HepG2 (cell line): Measurements from ENCODE around the gene PGM2. TPM values are rescaled to one million over a fixed set of nuclear protein-coding genes. Genes with fewer than 3 reads are reported as not detected.

Source experiments
- AHDC1 ChIP-seq: sonication (generic); formaldehyde crosslinking; IDR thresholded peaks from 2 replicates; pipeline ENCODE4 v1.5.1; 2020; ENCODE audit warnings: mild to moderate bottlenecking, missing genetic modification reagents, borderline replicate concordance
- ATF1 ChIP-seq: IDR thresholded peaks from 2 replicates; pipeline ENCODE4 v1.6.1; 2016; ENCODE audit warnings: mild to moderate bottlenecking, control low read depth
- HMG20B ChIP-seq: conservative IDR thresholded peaks from 2 replicates; pipeline ENCODE4 v1.6.1; 2016; ENCODE audit warnings: missing genetic modification reagents, missing compliant biosample characterization
- IRF1 ChIP-seq: sonication (generic); formaldehyde crosslinking; IDR thresholded peaks from 2 replicates; pipeline ENCODE4 v1.4.0; 2020; ENCODE audit warnings: low read depth, mild to moderate bottlenecking, missing genetic modification reagents
- JARID2 ChIP-seq: sonication (generic); formaldehyde crosslinking; IDR thresholded peaks from 2 replicates; pipeline ENCODE4 v1.8.1; 2023; ENCODE audit warnings: missing genetic modification reagents, inconsistent platforms; ENCODE audit not compliant: insufficient replicate concordance
- LRRFIP1 ChIP-seq: sonication (generic); formaldehyde crosslinking; conservative IDR thresholded peaks from 2 replicates; pipeline ENCODE4 v1.4.0; 2020; ENCODE audit warnings: missing genetic modification reagents
- SNAPC4 ChIP-seq: sonication (generic); formaldehyde crosslinking; IDR thresholded peaks from 2 replicates; pipeline ENCODE4 v1.4.0; 2020; ENCODE audit warnings: mild to moderate bottlenecking, missing genetic modification reagents
- SP5 ChIP-seq: IDR thresholded peaks from 2 replicates; pipeline ENCODE4 v1.6.1; 2016; ENCODE audit warnings: low read depth, borderline replicate concordance
- YY1 ChIP-seq: IDR thresholded peaks from 2 replicates; pipeline ENCODE4 v1.6.1; 2011; ENCODE audit warnings: low read length, low read depth, moderate library complexity, mild to moderate bottlenecking; ENCODE audit not compliant: insufficient read depth, insufficient replicate concordance
- ZFX ChIP-seq: sonication (generic); formaldehyde crosslinking; IDR thresholded peaks from 2 replicates; pipeline ENCODE4 v1.4.0; 2020; ENCODE audit warnings: mild to moderate bottlenecking, low read depth, missing genetic modification reagents, moderate library complexity
- ZNF576 ChIP-seq: sonication (generic); formaldehyde crosslinking; IDR thresholded peaks from 2 replicates; pipeline ENCODE4 v1.4.0; 2020; ENCODE audit warnings: mild to moderate bottlenecking, missing genetic modification reagents
- ZNF713 ChIP-seq: sonication (generic); formaldehyde crosslinking; IDR thresholded peaks from 2 replicates; pipeline ENCODE4 v1.4.0; 2020; ENCODE audit warnings: mild to moderate bottlenecking, missing genetic modification reagents
- ZSCAN9 ChIP-seq: IDR thresholded peaks from 2 replicates; pipeline ENCODE4 v1.6.1; 2016; ENCODE audit warnings: borderline replicate concordance
- polyA plus RNA-seq, 8 experiments: library from polyadenylated mRNA; depleted of rRNA in 3 of 8; stranded (reverse) in 7 of 8; unstranded in 1 of 8; fragments of >200 nt; fragmentation: Illumina TruSeq in 4 of 8; extraction: Trizol in 4 of 8; gene quantifications; 2 replicates each; pipeline versions ENCODE4 v1.2.1 to v1.2.3, GENCODE V29; 2011 to 2016; ENCODE audit warnings: low read depth in 4 of 8, missing spikeins in 1 of 8, mixed read lengths in 1 of 8; ENCODE audit not compliant: insufficient read depth in 1 of 8
- total RNA-seq, 5 experiments: library from RNA; depleted of rRNA; stranded (reverse); fragments of >200 nt; fragmentation: Illumina TruSeq; extraction: Trizol; gene quantifications; 2 replicates each; pipeline ENCODE4 v1.2.3, GENCODE V29; 2016; ENCODE audit warnings: low read depth in 1 of 5

Gene PGM2
- total and polyA plus RNA-seq, 2 of the 13 experiments (the other 11 are each of a cell fraction or from before 2014, with no cell fraction given): 14.6 to 36.9 TPM

- TF ChIP-seq JARID2 (CRISPR knock-in tag) (no peak), LRRFIP1 (CRISPR knock-in tag) (no peak), AHDC1 (peak; percentile 30; the same call in 1 of the 2 replicates), ZFX (CRISPR knock-in tag) (peak; percentile 84), ZNF713 (CRISPR knock-in tag) (0 out of 2 replicates have a peak, but pooled peaks have one; percentile 95), IRF1 (CRISPR knock-in tag) (0 out of 2 replicates have a peak, but pooled peaks have one; percentile 23), ZSCAN9 (no peak), YY1 (peak; percentile 87), ATF1 (CRISPR knock-in tag) (0 out of 2 replicates have a peak, but pooled peaks have one; percentile 19), SNAPC4 (CRISPR knock-in tag) (no peak), ZNF576 (CRISPR knock-in tag) (0 out of 2 replicates have a peak, but pooled peaks have one; percentile 73), SP5 (CRISPR knock-in tag) (peak; percentile 64; the same call in 1 of the 2 replicates), HMG20B (CRISPR knock-in tag) (no peak)
These were observed at the start of gene PGM2 (continued) for GRCh38 chr4:37826295-37827029.
